Measurements from ENCODE around the gene SLIT3. TPM values are rescaled to one million over a fixed set of nuclear protein-coding genes. Genes with fewer than 3 reads are reported as not detected.
A peak's percentile ranks its signal among the peaks of the same experiment; 100 is the strongest.

Gene SLIT3
- total and polyA plus RNA-seq, 4 donors = 4.6 to 48.5 (median 19.8) TPM

DNA sequence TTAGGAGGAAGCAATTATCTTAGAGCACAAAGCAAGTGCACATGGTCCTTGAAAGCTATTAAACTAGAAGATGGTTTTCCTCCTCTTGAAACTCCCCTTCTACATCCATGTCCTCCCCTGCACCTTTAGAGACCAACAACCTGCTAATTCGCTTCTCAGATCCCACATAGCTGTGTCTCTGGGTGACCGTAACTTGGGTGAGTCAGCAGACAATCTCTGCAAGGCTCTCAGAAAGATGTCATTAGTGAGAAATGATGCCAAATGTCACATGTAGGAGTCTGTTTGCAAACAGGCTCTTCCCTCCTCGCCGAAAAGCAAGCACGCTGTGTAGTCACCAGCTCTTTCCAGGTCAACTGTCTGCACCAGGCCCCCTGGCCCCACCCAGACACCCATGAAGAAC is 291.8 kb downstream of the SLIT3 start:
- no peaks in the 10 kb centered on the region for H3K27me3 ChIP-seq (ENCODE audit: control insufficient read depth in 3 of 3, insufficient read depth in 3 of 3, low read length in 2 of 3)
- no peaks in the 10 kb centered on the region for H3K36me3 ChIP-seq (ENCODE audit: control insufficient read depth in 4 of 4, insufficient read depth in 4 of 4, low read length in 4 of 4)
- H3K4me1 ChIP-seq (ENCODE audit: control insufficient read depth in 5 of 5, insufficient read depth in 5 of 5, low read length in 5 of 5) = peaks cover 0 to 17% (median 6%) of the 10 kb centered on the region in 5 donors
- 71 to 83% methylated on average over 5 of the region's 5 CpGs for WGBS, 2 donors
- no peak for ATAC-seq (ENCODE audit: insufficient read depth, low FRiP score)
- no peaks in the 10 kb centered on the region for H3K9me3 ChIP-seq (ENCODE audit: control insufficient read depth in 4 of 4, insufficient read depth in 3 of 4, low read length in 3 of 4)
- no peak for DNase-seq
- H3K9ac ChIP-seq (ENCODE audit: insufficient read depth in 1 of 2, low read length in 2 of 2) = no peak overlapping the region
- TF ChIP-seq, protein P1, sequence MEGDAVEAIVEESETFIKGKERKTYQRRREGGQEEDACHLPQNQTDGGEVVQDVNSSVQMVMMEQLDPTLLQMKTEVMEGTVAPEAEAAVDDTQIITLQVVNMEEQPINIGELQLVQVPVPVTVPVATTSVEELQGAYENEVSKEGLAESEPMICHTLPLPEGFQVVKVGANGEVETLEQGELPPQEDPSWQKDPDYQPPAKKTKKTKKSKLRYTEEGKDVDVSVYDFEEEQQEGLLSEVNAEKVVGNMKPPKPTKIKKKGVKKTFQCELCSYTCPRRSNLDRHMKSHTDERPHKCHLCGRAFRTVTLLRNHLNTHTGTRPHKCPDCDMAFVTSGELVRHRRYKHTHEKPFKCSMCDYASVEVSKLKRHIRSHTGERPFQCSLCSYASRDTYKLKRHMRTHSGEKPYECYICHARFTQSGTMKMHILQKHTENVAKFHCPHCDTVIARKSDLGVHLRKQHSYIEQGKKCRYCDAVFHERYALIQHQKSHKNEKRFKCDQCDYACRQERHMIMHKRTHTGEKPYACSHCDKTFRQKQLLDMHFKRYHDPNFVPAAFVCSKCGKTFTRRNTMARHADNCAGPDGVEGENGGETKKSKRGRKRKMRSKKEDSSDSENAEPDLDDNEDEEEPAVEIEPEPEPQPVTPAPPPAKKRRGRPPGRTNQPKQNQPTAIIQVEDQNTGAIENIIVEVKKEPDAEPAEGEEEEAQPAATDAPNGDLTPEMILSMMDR (IDR thresholded peaks at IDR 0.05; ENCODE audit: control extremely low read depth, extremely low read depth) = no peak
- H3K4me3 ChIP-seq = no peak overlapping the region
- H3K27ac ChIP-seq (ENCODE audit: low read depth in 1 of 2, low read length in 1 of 2) = no peak overlapping the region

DNA sequence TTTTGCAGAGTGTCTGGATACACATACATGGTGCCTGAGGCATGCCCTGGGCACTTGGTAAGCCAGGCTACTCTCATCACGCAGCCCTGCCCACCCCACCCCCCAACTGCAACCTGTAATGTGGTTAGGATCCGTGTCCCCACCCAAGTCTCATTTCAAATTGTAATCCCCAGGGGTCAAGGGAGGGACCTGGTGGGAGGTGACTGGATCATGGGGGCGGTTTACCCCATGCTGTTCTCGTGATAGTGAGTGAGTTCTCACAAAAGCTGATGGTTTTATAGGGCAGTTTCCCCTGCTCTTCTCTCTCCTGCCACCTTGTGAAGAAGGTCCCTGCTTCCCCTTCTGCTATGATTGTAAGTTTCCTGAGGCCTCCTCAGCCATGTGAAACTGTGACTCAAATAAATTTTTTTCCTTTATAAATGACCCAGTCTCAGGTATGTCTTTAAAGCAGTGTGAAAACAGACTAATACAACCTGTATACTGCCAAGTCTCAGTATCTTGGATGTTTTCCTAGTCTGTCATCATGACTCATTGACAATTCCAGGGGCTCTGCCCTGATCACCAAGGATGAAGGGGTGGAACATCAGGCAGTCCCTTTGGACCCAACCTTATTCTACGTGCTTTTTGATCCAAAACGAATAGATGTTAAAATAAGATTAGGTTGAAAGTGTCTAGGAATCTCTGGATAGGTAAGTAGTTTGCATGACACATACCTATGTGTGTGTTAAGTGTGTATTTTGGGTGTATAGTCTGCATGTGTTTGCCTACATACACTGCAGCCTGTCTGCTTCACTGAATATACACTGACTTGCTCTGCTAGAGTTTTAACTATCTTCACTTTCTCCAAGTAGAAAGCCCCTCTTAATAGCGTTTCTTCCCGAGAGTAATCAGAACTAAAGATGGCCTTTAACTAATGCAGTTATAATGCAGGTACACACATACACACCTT is 293.8 kb downstream of the SLIT3 start:
- Histone ChIP-seq H3K27me3 (ENCODE audit: control insufficient read depth in 3 of 3, insufficient read depth in 3 of 3, low read length in 2 of 3) (no peaks in the 10 kb centered on the region), H3K4me1 (ENCODE audit: control insufficient read depth in 5 of 5, insufficient read depth in 5 of 5, low read length in 5 of 5) (peaks cover 0 to 23% (median 6%) of the 10 kb centered on the region in 5 donors), H3K36me3 (ENCODE audit: control insufficient read depth in 4 of 4, insufficient read depth in 4 of 4, low read length in 4 of 4) (no peaks in the 10 kb centered on the region), H3K9ac (ENCODE audit: insufficient read depth in 1 of 2, low read length in 2 of 2) (no peak overlapping the region), H3K27ac (ENCODE audit: low read depth in 1 of 2, low read length in 1 of 2) (no peak overlapping the region), H3K9me3 (ENCODE audit: control insufficient read depth in 4 of 4, insufficient read depth in 3 of 4, low read length in 3 of 4) (no peaks in the 10 kb centered on the region), H3K4me3 (no peak overlapping the region)
- ATAC-seq (ENCODE audit: insufficient read depth, low FRiP score) (no peak), DNase-seq (no peak)
- 85 to 89% methylated on average over 8 of the region's 8 CpGs for WGBS, 2 donors
- TF ChIP-seq, protein P1 (IDR thresholded peaks at IDR 0.05; ENCODE audit: control extremely low read depth, extremely low read depth) = no peak

DNA sequence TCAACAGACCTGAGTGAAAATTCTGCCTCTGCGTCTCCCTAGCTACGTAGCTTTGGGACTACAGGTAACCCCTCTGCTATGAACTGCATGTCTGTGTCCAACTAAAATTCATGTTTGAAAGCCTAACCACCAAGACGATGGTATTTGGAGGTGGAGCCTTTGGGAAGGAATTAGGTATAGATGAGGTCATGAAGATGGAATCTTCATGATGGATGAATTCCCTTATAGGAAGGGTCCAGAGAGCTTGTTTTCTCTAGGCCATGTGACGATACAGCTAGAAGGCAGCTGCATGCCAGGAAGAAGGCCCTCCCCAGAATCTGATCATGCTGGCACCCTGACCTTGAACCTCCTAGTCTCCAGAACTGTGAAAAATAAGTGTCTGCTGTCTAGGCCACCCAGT is 296.4 kb downstream of the SLIT3 start:
- no peaks in the 10 kb centered on the region for H3K36me3 ChIP-seq (ENCODE audit: control insufficient read depth in 4 of 4, insufficient read depth in 4 of 4, low read length in 4 of 4)
- DNase-seq (no peak), ATAC-seq (ENCODE audit: insufficient read depth, low FRiP score) (no peak)
- H3K9me3 ChIP-seq (ENCODE audit: control insufficient read depth in 4 of 4, insufficient read depth in 3 of 4, low read length in 3 of 4) = no peaks in the 10 kb centered on the region
- H3K27ac ChIP-seq (ENCODE audit: low read depth in 1 of 2, low read length in 1 of 2) = peak overlapping the region in 1 of 2 donors; percentile 53
- TF ChIP-seq, protein P1 (IDR thresholded peaks at IDR 0.05; ENCODE audit: control extremely low read depth, extremely low read depth) = no peak
- no peak overlapping the region for H3K4me3 ChIP-seq
- no peak overlapping the region for H3K9ac ChIP-seq (ENCODE audit: insufficient read depth in 1 of 2, low read length in 2 of 2)
- H3K27me3 ChIP-seq (ENCODE audit: control insufficient read depth in 3 of 3, insufficient read depth in 3 of 3, low read length in 2 of 3) = no peaks in the 10 kb centered on the region
- H3K4me1 ChIP-seq (ENCODE audit: control insufficient read depth in 5 of 5, insufficient read depth in 5 of 5, low read length in 5 of 5) = peaks cover 0 to 14% (median 6%) of the 10 kb centered on the region in 5 donors
- 73 to 86% methylated on average over 4 of the region's 4 CpGs for WGBS, 2 donors
